ENCODE results near the gene KIFC1.
"Not testable (repeated sequence)": the region's sequence is repeated elsewhere in the genome, so short reads cannot be mapped to it uniquely, and the experiment has no call there.

KIFC1 gene

GRCh38 chr6:33391278-33391921 is at the start of gene KIFC1:
Gene KIFC1, plus strand, starts transcription at chr6:33391823. Its CDS starts 163 bp downstream, at chr6:33391986.
- DNase-seq = peak; percentile 100

DNA sequence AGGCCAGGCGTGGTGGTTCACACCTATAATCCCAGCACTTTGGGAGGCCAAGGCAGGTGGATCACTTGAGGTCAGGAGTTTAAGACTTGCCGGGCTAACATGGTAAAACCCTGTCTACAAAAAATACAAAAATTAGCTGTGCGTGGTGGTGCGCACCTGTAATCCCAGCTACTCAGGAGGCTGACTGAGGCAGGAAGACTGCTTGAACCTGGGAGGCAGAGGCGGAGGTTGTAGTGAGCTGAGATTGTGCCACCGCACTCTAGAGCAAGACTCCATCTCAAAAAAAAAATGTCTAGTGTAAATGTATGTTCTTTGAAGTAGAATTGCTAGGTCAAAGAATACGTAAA is 48.0 kb upstream of the KIFC1 start:
- DNase-seq = not testable (repeated sequence)

DNA sequence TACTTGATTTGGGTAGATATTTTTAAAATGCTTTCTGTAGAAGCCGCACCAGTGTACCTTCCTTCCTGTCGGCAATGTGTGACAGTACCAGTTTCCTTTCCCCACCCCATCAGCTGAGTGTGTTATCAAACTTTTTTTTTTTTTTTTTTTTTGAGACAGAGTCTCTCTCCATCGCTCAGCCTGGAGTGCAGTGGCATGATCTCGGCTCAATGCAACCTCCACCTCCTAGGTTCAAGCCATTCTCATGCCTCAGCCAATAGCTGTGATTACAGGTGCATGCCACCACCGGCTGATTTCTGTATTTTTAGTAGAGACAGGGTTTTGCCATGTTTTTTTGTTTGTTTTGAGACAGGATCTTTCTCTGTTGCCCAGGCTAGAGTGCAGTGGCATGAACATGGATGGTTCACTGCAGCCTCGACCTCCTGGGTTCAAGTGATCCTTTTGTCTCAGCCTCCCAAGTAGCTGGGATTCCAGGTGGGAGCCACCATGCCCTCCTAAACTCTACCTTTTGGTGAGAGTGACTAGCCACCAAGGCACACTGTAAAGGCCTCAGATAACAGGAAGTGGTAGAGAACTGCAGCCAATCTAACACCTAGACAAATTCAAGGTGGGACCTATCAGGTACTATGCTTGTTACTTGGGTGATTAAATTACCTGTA is 47.5 kb upstream of the KIFC1 start:
- DNase-seq = no peak

DNA sequence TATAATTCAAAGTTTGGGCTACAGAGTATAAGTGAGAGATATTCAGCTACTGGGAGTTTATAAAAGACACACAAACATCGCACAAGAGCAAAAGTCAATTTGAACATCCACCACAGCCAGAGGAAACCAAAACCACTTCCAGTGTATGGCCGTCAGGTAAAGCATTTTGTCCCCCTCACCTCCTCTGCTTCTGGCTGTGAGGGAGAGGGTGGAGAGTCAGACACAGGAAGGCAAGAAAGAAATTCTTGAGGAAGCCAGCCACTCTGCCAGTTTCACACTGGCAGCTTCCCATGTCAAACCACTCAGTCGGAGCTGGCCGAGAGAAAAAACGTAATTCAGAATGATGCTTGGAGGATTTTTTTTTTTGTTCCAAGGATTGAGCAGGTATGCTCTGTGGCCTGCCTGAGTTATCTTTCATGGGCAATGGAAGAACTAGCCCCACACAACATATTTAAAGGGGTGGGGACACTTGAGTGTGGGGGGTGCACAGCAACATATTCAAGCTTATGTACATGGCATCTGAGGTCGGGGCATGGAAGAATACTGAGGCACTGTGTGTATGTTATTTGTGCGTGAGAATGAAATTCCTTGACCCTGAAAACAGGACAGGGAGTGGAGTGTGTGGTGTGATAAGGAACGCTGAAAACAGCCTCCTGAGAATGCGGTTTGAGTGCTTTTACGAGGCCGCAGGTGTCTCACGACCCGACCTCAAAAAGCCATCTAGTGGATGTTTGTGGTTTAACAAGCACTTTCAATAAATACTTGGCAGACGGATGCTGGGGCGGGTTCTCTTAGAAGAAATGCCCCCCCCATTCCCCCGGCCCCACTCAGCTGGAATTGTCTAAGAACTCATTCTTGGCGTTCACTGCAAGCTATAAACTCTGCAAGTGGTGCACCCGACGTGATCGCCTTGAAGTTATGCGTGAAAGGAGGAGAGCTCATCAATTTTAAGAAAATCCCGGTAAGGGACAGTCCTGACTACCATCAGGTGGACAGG is 46.6 kb upstream of the KIFC1 start:
- peak; percentile 71 to 80 for DNase-seq

DNA sequence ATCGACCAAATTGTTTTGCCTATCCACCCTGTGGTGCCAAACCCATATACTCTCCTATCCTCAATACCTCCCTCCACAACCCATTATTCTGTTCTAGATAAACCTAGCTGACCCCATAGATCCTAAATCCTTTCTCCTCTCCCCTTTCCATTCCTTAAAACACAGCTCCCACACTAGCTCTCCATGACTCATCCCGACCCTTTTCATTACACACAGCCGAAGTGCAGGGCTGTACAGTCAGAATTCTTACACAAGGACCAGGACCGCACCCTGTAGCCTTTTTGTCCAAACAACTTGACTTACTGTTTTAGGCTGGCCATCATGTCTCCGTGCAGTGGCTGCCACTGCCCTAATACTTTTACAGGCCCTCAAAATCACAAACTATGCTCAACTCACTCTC is 44.7 kb upstream of the KIFC1 start:
- not testable (repeated sequence) for DNase-seq

DNA sequence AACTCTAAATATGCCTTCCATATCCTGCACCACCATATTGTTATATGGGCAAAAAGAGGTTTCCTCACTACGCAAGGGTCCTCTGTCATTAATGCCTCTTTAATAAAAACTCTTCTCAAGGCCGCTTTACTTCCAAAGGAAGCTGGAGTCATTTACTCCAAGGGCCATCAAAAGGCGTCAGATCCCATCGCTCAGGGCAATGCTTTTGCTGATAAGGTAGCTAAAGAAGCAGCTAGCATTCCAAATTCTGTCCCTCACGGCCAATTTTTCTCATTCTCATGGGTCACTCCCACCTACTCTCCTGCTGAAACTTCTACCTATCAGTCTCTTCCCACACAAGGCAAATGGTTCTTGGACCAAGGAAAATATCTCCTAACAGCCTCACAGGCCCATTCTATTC is 43.8 kb upstream of the KIFC1 start:
- no peak for DNase-seq

GRCh38 chr6:33355860-33356259 is 35.8 kb upstream of the KIFC1 start:
- DNase-seq = not testable (repeated sequence)

DNA sequence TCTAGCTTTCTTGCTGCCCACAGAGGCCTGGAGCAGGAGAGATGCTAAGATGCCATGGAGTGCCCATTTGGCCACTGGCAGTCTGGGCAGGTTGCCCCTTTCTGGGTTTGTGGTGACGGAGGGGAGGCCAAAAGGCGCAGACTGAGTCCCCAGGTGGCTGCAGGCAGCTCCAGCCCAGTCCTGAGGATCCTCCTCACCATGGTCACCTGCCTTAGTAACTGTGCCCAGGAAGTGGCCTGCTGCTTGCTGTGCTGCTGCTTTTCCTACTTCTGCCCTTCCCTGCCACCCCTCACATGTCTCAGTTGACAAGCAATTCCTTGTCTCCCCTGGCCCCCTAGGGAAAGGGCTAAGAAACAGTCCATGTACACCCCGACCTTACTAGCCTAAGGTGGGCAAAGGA is 35.3 kb upstream of the KIFC1 start:
- no peak for DNase-seq

- DNase-seq = not testable (repeated sequence)
Measured at GRCh38 chr6:33357160-33357871, 34.3 kb upstream of the KIFC1 start.

GRCh38 chr6:33359331-33359730 is 32.3 kb upstream of the KIFC1 start:
- no peak for DNase-seq

DNA sequence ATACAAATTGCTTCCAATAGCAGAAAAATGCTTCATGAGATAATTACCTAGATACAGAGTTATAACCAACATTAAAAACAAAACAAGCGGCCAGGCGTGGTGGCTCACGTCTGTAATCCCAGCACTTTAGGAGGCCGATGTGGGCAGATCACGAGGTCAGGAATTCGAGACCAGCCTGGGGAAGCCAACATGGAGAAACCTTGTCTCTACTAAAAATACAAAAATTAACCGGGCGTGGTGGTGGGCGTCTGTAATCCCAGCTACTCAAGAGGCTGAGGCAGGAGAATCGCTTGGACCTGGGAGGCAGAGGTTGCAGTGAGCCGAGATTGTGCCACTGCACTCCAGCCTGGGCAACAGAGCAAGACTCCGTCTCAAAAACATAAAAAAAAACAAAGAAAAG is 28.1 kb upstream of the KIFC1 start:
- DNase-seq = not testable (repeated sequence)

GRCh38 chr6:33364475-33365205 is 27.0 kb upstream of the KIFC1 start:
- not testable (repeated sequence) for DNase-seq

DNA sequence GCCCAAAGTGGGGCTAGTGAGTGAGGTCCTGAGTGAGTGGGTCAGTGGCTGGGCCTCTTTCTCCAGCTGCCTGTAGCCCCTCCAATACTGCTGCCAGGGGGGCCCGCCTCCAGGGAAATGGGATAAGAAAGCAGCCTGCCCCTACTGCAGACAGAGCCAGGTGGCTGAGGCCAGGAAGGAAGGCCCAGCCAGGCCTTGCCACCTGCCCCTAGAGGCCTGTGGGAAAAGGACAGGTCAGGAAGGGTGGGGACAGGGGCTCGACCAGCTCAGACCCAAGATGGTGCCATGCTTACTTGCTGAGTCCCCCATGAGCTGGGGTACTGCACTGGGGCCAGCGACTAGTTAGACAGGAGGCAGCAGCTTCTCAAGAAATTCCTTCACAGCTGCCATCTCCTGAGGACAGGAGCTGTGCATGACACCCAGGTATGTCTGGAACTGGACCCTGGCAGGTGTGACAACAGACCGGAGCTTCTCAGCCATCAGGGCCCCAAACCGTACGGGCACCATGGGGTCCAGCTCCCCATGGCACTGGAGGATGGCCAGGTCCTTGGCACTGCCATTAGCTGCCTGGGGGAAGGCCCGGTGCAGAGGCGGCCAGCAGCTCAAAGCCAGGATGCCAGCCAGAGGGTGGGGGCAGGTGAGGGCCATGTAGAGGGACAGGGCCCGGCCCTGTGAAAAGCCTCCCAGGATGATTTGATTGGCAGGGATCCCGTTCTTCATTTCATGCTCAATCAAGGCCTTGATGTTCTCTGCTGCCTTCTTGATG is 26.2 kb upstream of the KIFC1 start:
- not testable (repeated sequence) for DNase-seq

DNA sequence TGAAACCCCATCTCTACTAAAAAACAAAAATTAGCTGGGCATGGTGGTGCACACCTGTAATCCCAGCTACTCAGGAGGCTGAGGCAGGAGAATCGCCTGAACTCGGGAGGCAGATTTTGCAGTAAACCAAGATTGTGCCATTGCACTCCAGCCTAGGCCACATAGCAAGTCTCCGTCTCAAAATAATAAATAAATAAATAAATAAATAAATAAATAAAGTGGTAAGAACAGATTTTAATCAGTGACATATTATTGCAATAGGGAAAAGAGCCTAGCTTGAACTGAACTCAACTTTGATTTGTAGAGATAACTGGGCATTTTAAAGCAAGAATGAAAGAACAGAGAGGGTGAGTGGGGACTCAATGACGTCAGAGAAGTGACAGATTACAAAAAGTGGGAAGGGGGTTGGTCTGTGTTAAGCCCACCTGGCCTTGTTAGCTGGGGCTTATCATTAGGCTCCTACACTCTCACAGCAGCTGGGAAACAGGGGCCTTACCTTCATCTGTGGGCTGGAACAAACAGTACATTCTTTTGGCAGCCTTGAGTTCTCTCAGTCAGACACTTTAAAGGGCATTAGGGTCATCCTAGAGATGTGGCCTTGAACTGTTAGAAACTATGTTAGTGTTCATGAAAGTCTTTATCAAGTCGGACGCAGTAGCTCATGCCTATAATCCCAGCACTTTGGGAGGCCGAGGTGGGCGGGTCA is 24.5 kb upstream of the KIFC1 start:
- no peak for DNase-seq

DNA sequence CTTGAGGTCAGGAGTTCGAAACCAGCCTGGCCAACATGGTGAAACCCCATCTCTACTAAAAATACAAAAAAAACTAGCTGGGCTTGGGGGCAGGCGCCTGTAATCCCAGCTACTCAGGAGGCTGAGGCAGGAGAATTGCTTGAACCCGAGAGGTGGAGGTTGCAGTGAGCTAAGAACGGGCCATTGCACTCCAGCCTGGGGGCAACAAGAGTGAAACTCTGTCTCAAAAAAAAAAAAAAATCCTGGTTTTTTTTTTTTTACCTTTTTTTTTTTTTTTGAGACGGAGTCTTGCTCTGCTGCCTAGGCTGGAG is 24.0 kb upstream of the KIFC1 start:
- not testable (repeated sequence) for DNase-seq

GRCh38 chr6:33371901-33372300 is 19.7 kb upstream of the KIFC1 start:
- not testable (repeated sequence) for DNase-seq

GRCh38 chr6:33372526-33373123 is 19.0 kb upstream of the KIFC1 start:
- no peak for DNase-seq

GRCh38 chr6:33373960-33374910 is 17.4 kb upstream of the KIFC1 start:
- DNase-seq = no peak

- peak; percentile 91 to 92 for DNase-seq
Measured at GRCh38 chr6:33375143-33375671, 16.4 kb upstream of the KIFC1 start.
